GM19025 (cell line): ENCODE results near the gene FGF7.
"Not testable (repeated sequence)": the region's sequence is repeated elsewhere in the genome, so short reads cannot be mapped to it uniquely, and the experiment has no call there.

Experiments
- ATAC-seq: cut with Tn5 transposase; IDR thresholded peaks from one replicate; pipeline ENCODE4 v1.9.1; 2021; ENCODE audit warnings: mild to moderate bottlenecking, low read depth, moderate library complexity; ENCODE audit not compliant: unreplicated experiment

The FGF7 gene

GRCh38 chr15:49423021-49423420, at the start of gene FGF7:
TSS of gene FGF7 (plus strand) at chr15:49423242. CDS start at chr15:49424298, 1,056 bp downstream.
- no peak for ATAC-seq

- ATAC-seq, result no peak
These were observed 43.0 kb upstream of the FGF7 start for GRCh38 chr15:49379996-49380395.

GRCh38 chr15:49380912-49381311, 42.1 kb upstream of the FGF7 start:
- ATAC-seq, result no peak

- no peak for ATAC-seq
These were observed 40.6 kb upstream of the FGF7 start for GRCh38 chr15:49382394-49382793.

GRCh38 chr15:49383266-49383665, 39.8 kb upstream of the FGF7 start:
- ATAC-seq, result no peak

GRCh38 chr15:49387471-49387870, 35.6 kb upstream of the FGF7 start:
- ATAC-seq, result no peak

- not testable (repeated sequence) for ATAC-seq
These were observed 20.3 kb upstream of the FGF7 start for GRCh38 chr15:49402515-49403296.

GRCh38 chr15:49406352-49407118, 16.5 kb upstream of the FGF7 start:
- ATAC-seq, result no peak

GRCh38 chr15:49410641-49411040, 12.4 kb upstream of the FGF7 start:
- no peak for ATAC-seq

GRCh38 chr15:49412797-49413196, 10.2 kb upstream of the FGF7 start:
- ATAC-seq, result no peak

GRCh38 chr15:49415149-49415548, 7.9 kb upstream of the FGF7 start:
- ATAC-seq, result no peak

- no peak for ATAC-seq
These were observed 7.4 kb upstream of the FGF7 start for GRCh38 chr15:49415638-49416037.

- no peak for ATAC-seq
These were observed 4.2 kb upstream of the FGF7 start for GRCh38 chr15:49418811-49419210.

GRCh38 chr15:49421991-49422390, 1.1 kb upstream of the FGF7 start:
- ATAC-seq, result peak; percentile 58

- ATAC-seq, result no peak
These were observed 984 bp downstream of the FGF7 start for GRCh38 chr15:49423901-49424550.

GRCh38 chr15:49424954-49425353, 1.9 kb downstream of the FGF7 start:
- no peak for ATAC-seq

GRCh38 chr15:49427372-49427771, 4.3 kb downstream of the FGF7 start:
- ATAC-seq, result no peak

GRCh38 chr15:49428409-49429095, 5.5 kb downstream of the FGF7 start:
- ATAC-seq, result no peak

GRCh38 chr15:49430046-49430445, 7.0 kb downstream of the FGF7 start:
- ATAC-seq, result no peak

- no peak for ATAC-seq
These were observed 12.1 kb downstream of the FGF7 start for GRCh38 chr15:49435174-49435573.

- ATAC-seq, result no peak
These were observed 13.7 kb downstream of the FGF7 start for GRCh38 chr15:49436751-49437150.
